Activated CD8-positive, alpha-beta memory T cell treated with anti-CD3 and anti-CD28 coated beads for 48 hours (primary cell): Measurements from ENCODE around the gene NAP1L5.

Experiments used
- DNase-seq, 3 experiments: peaks; one replicate each; pipeline ENCODE4 v3.0.0-alpha.2; 2020; ENCODE audit warnings: low read depth in 2 of 3, low spot score in 2 of 3

NAP1L5 gene

DNA sequence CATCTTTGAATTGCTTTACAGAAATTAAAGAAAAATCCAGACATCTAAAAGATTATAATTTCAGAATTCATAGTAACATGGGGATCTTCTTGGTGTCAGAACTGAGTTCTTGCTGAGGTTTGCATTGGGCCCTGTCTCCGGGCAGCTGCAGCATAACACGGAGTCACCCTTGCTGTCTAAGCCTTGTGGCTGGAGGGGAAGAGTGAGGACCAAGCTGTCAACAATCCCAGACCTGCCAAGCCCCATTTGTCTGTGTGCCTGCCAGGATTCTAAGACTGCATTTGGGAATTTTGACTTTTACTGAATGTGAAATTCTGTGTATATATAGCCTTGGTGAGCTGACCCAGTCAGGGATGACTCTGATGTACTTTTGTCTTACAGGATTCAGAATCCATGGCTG, 25.2 kb upstream of the NAP1L5 start:
- no peak for DNase-seq

DNA sequence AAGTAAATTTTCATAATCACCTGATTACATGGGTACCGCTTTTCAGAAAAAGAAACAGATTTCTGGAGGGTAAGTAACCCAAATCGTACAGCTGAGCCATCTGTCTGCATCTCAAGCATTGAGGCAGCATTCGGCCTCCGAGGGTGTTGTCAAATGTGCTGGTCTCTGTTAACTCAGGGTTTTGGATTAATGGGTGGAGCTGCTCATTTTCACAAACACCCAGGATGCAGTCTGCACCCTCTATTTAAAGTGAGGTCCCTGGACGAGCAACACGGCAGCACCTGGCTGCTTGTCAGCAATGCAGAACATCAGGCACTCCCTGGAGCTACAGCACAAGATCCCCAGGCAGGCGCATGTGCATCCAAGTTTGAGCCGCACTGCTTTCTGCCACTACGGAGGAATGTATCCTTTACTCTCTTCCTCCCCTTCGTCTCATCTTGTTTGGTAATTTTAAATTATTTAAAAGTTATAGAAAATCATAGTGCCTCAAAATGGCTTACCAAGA, 24.7 kb upstream of the NAP1L5 start:
- no peak for DNase-seq

DNA sequence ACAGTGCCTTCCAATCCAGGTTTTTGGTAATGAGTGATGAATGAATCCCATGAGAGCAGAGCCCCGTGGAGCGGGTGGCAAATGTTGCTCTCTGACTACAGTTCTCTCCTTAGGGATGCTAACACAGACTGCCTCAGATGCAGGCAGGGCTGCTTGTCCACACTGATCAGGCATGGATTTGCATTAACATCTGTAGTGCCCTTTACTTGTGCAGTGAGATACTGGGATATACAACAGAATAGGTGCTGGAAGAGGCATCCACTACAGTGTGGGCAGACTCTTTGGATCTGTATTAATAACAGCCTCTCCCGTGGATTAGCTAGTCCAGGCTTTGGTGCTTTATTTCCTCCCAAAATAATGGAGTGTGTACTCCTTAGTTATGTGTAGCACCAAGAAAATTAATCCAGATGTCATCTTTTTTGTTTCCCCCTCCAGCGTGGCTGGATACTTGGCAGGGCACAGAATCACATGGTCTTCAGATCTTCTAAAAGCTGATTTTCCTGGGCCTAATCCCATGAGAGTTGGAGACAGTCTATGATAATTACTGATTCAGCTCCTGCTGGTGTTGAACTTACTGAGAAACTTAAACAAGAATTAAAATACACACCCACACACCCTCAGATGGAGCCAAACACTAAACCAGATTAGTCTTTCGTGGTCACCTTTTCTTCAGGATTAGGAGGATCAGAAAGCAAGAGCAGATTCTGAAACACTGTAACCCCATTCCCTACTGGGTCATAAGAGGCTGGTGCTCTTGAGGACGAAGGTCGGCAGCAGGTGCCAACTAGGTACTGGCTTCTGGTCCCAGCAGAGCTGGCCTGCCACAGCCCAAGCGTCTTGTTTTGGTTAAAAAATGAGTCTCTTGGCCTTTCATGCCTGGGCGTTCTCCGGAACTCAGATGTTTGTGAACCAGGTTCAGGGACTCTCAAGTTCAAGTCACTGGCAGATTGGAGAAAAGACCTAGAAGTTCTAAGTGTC, 23.1 kb upstream of the NAP1L5 start:
- DNase-seq = no peak

DNA sequence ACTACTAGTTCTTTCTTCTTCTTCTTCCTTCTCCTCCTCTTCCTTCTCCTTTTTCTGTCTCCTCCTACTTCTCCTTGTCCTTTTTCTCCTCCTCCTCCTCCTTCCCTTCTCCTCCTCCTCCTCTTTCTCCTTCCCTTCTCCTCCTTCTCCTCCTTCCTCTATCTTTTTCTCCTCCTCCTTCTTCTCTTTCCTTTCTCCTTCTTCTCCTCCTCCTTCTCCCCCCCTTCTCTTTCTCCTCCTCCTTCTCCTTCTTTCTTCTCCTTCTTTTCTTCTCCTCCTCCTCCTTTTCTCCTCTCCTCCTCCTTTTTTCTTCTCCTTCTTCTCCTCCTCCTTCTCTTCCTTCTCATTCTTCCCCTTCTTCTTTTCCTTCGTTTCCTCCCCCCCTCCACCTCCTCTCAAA, 21.8 kb upstream of the NAP1L5 start:
- no peak for DNase-seq

DNA sequence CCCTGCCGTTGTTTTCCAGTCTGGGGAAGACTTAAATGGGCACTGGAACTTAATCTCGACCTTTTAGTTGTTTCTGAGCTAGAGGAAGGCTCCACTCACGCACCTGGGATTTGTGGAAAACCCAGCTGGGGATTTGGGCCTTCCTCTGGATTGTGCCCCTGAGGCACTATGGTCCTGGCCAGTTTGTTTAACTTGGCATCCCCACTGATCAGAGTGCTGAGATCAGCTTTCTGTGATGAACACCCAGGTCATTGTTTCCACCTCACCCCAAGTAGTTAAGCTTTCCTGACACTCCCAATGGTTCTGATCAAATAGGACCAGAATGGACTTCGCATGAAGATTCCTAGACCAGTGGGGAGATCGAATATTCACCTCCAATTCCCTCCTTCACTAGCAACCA, 20.5 kb upstream of the NAP1L5 start:
- DNase-seq = no peak

DNA sequence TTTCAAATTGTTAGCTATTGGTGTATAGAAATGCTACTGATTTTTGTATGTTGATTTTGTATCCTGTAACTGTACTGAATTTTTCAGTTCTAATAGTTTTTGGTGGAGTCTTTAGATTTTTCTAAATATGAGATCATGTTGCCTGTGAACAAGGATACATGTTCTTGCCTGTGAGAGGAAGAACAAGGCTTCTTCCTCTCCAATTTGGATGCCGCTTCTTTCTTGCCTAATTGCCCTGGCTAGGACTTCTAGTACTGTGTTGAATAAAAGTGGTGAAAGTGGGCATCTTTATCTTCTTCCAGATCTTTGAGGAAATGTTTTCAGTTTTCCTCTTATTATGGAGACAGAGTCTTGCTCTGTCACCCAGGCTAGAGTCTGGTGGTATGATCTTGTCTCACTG, 16.2 kb upstream of the NAP1L5 start:
- DNase-seq = no peak

DNA sequence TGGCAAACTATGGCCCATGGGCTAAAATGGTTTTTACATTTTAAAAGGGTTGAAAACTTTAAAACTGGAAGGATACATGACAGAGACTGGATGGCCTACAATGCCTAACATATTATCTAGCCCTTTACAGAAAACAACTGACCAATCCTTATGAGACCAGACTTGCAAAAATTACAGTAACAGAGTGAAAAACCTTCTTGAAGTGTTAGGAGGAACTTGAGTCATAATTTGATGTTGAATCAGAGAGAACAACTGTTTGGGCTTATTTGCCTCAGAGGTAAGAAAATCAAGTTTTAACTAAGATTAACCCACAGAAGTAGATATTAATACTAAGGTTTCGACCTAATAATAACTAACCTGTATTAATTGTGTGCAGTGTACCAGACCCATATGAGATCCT, 12.4 kb upstream of the NAP1L5 start:
- no peak for DNase-seq

DNA sequence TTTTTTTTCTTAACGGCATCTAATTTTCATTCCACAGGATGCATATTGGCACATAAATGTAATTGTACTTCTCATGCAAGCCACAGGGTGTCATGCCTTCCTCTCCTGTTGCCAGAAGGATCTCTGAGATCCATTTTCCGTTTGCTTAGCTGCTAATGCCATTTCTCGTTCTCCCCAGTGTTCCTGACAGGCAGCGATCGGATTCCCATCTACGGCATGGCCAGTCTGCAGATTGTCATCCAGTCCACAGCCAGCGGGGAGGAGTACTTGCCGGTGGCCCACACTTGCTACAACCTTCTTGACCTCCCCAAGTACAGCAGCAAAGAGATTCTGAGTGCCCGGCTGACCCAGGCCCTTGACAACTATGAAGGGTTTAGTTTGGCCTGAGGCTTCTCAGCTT, 8.9 kb upstream of the NAP1L5 start:
- DNase-seq = no peak

DNA sequence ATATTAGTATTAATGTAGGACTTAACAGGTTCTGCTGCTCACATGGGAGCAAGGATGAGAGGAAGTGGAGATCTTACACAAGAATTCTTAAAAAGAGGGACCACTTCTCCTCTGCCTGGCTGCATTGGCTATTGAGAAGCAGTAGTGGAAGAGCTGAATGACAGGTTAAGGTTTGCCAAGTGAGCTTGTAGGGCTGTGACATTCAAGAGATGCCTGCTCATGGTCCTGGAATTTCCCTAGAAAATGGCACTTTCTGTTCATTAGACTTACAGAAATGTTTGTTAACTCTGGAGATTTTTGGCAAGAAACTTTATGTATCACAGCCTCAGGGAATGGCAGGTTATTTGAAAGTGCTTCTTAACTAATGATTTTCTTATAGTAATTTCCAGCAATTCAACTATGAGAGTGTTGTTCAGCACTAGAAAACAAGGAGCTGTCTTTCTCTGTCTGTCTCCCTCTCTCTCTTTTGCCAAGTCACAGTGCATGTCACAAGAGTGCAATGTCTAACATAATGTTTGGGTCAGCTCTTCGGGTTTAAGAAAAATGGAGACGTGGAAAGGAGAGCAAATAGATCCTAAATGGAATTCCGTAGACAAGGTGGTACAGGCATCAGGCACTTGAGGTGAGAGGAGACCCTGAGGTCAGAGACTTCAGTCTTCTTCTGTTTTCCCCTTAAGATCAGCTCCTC, 8.3 kb upstream of the NAP1L5 start:
- DNase-seq = no peak

DNA sequence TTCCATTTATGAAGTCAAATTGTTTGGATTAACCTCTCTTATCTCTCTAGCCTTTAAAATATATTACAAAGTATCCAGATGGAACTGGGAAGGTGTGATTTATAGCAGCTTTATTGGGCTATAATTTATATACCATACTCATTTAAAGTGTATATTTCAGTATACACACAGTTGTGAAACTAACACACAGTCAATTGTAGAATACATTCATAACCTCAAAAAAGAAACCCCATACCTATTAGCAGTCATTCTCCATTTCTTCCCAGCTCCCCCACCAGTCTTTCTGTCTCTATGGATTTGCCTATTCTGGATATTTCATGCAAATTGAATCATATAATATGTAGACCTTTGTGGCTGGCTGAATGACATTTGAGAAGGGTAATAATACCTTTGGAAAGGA, 7.6 kb upstream of the NAP1L5 start:
- no peak for DNase-seq

DNA sequence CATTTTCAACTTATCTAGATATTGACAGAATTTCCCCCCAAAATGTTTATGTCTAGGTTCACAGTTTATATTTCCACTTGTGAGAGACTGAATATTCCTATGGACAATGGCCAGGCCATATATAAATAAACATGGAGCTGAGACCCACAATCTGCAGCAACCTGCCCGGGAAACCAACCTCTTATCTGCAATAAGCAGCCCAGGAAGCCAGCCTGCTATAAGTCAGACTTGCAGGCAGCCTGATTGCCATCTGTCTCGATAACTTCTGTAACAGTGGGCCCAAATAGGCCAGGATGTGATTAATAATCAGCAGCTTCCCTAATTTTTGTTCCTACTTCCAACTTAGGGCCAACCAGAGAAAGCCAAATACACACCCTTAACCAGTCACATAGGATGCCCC, 5.2 kb upstream of the NAP1L5 start:
- DNase-seq = no peak

DNA sequence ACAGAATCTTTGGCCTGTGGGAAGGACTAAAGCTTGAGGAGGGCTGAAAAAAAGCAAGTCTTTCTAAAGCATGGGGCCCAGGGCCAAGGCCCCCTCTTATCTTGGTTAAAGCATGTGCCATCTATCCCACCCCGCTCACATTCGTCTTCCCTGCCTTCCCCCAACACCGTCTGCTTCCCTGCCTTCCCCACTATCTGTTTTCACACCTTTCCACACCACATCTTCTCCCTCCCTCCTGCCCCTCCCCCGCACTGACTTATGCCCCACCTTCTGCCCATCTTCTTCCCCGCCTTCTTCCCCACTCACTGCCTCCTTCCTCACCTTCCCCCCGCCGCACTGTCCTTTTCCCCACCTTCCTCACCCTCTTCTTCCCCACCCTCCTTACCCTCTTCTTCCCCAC, 890 bp upstream of the NAP1L5 start:
- no peak for DNase-seq

DNA sequence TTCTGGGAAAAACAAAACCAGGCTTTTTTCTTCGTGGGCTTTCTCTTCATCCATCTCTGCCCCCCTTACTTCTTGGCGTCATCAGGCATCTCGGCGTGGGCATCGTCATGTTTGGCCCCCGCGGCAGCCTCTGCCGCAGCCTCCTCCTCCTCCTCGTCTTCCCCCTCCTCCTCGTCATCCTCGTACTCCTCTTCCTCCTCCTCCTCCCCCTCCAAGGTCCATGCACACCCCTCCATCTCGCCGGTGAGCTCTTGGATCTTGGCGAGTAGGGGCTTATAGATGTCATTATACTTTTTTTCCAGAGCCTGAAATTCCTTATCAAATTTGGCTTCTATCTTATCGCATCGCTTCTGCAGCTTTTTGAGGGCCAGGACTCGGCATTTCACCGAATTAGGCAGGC, 488 bp downstream of the NAP1L5 start:
- DNase-seq = no peak

DNA sequence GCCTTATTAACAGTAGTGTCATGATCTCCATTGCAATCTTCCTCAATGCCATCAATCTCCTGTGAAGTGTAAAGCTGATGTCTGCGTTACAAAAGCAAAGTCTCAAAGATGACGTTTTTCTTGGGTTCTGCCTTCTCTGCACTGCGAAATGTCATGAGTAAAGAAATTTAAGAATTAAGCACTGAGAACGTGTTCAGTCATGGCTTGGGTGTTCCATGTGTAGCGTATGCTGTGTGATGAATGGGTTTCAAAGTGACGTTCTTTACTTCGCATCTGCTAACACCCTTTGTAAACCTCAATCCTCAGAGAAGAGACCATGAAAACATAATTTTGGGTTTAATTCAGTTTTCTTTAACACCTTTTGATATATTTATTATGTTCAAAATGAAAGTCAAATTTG, 999 bp downstream of the NAP1L5 start:
- DNase-seq = no peak

DNA sequence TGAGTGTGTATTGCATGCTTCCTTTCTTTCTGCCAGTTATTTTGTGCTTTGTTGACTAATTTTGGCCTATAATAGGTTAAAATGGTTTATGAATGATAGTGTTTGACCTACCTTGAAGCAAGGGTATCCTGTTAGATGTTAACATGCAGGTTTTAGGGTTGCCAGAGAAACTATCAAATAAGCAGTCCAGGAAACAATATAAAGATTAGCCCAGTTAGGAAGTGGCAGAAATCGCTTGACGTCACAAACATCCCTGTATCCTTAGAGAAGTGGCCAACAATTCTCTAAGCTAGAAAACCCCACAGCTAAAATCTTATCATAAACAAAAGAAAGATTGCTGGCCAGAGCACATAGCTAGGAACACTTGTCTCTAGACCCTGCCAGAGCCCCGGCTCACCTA, 3.8 kb downstream of the NAP1L5 start:
- DNase-seq = no peak

DNA sequence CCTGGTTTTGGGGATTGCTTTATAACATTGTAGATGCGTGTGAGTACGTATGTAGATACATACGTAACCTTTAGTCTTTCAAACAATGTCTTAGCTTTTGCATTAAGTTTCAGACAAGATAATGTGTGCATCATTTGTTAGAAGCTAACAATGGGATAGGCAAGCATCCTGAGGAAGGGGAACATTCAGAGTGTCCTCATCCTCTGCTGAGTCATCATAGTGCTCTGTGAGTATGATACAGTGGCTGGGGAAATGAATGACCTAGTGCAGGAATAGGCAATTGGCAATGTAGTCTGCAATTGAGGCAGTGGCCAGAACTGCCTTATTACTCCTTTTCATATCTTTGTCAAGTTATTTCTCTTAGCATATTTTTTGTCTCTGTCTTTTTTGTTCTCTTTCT, 7.3 kb downstream of the NAP1L5 start:
- no peak for DNase-seq

DNA sequence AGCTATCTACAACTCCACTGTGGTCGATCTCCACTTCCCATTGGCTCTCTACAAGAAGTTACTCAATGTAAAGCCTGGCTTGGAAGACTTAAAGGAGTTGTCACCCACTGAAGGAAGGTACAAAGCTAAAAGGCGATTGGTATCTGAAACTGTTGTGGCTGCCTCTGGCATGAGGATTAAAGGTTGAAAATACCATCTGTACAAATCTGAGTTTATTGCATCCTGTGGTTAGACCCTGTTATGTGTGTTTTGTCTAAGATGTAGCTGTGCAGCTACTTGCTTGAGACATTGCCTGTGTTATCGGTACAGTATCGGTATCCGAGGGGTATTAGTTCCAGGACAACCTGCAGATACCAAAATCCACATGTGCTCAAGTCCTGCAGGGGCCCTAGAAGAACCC, 16.4 kb downstream of the NAP1L5 start:
- DNase-seq = no peak

DNA sequence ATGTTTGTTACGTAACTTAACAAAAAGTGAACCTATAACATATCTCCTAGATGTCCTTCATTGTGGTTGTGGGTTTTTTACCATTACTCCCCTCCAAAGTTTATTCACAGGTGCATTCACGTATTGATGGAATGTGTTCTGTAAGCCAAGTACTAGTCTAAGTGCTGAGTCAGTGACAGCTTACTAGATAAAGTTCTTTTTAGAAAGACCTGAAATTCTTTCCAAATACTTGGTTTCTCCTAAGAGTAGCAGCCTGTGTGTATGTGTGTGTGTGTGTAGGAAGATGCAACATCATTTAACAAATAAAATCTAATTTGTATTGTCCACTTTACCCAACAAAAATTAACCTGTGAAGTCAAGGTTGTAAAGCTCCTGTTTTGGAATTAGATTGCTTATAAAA, 22.1 kb downstream of the NAP1L5 start:
- no peak for DNase-seq

DNA sequence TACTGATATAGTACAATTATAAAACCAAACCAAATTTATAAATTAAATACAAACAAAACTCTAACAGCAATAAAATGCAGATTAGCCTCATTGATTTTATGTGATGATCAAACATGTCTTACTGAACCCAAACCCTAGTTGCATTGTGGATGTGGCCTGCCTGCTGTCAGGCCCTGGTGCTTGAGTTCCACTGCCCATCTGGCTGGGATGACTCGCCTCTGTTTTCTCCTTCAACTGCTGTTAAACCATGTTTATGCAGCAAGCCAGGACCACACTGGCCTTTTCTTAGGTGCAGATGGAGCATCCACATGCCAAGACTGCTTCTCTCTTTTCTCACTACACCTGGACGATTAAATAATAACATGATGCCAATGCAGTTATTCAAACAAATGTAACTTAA, 22.6 kb downstream of the NAP1L5 start:
- DNase-seq = no peak

DNA sequence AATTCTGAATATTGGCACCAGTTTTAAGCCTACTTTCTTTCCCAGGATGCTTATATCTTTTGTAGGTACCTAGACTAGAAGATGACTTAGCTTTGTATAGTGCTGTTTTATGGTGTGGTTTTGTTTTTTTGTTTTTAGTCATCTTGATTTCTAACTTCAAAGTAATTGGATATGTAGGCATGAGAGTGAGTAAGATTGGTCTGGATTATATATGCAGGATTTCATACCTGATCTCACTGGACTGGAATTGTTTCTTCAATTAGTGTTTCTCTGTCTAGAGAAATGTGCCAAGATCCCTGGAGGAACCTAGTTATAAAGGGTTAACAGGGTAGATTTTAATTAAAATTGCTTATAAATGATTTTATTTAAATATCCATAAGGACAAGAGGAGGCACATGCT, 23.1 kb downstream of the NAP1L5 start:
- no peak for DNase-seq

DNA sequence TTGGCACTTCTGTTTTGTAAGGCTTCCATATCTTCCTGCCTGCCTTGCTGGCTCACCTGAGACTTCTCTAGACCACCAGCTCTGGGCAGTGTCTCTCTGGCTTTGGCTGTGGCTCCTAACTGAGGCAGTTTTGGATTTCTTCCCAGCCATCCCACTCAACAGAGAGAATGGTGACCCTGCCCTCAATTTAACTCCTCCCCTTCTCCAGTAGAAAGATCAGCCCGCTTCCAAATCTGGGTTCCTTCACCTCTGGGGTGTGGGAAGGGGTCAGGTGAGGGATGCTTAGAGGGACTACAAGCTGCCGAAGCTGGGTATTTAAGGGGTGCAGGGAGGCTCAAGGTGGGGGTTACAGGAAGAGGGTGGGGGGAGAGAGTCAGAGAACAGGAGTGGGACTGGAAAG, 23.7 kb downstream of the NAP1L5 start:
- no peak for DNase-seq

DNA sequence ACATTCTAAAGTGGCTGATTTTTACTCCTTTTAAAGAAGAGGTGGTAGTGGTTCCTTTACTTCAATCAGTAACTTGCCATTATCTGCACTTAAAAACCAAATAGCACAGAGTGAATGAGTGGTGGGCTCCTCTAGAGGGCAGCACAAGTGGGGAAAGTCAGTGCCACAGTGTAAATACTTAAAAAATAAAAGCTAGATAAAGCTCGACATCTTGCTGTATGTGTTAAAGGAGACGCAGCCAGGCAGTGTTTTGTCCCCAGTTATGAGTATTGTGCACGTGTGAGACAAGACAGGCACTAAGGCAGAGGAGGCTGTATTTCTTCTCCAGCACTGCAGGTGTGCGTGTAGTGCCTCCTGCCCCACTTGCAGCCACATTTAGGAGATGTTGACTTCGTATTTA, 24.6 kb downstream of the NAP1L5 start:
- no peak for DNase-seq
